ENCODE data around the gene GEN1. TPM values are rescaled to one million over a fixed set of nuclear protein-coding genes. Genes with fewer than 3 reads are reported as not detected.

The GEN1 gene
- total and polyA plus RNA-seq, 10 of the 15 experiments (the other 5 are each of a cell fraction or from before 2014, with no cell fraction given), result 6.0 to 49.6 (median 36.0) TPM

DNA sequence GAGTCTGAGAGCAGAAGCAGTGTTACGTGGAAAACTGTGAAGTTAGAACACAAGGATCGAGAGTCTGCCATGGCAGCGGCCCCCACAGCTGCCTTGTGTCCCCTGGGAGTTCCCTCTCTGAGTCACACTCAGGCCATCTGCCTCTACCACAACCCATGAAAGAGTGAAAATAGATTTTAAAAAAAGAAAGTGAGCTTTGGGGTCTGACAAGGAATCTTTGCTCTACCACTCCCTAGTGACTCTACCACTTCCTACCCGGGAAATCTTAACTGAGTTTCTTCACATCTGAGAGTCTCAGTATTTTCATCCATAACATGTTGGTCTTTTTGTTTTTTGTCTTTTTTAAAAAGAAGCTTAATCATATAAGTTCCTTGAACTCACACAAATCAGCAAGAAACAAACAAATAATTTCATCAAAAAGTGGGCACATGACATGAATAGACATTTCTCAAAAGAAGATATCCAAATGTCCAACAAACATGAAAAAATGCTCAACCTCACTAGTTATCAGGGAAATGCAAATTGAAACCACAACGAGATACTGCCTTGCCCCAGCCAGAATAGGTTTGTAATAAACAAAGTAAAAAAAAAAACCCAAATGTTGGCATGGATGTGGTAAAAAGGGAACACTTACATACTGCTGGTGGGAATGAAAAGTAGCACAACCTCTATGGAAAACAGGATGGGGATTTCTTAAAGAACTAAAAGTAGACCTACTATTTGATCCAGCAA, 60.0 kb downstream of the GEN1 start (continued):
- TF ChIP-seq, protein P1, sequence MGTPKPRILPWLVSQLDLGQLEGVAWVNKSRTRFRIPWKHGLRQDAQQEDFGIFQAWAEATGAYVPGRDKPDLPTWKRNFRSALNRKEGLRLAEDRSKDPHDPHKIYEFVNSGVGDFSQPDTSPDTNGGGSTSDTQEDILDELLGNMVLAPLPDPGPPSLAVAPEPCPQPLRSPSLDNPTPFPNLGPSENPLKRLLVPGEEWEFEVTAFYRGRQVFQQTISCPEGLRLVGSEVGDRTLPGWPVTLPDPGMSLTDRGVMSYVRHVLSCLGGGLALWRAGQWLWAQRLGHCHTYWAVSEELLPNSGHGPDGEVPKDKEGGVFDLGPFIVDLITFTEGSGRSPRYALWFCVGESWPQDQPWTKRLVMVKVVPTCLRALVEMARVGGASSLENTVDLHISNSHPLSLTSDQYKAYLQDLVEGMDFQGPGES (IDR thresholded peaks at IDR 0.05), result no peak
- TF ChIP-seq TARDBP (IDR thresholded peaks at IDR 0.05; ENCODE audit: borderline replicate concordance) (no peak), RAD51 (IDR thresholded peaks at IDR 0.05) (no peak), MTA3 (IDR thresholded peaks at IDR 0.05; ENCODE audit: borderline replicate concordance, low read length) (no peak), FOS (IDR thresholded peaks at IDR 0.05; ENCODE audit: borderline replicate concordance, extremely low read depth, insufficient read length) (no peak), MYC (IDR thresholded peaks at IDR 0.05; ENCODE audit: insufficient read depth, insufficient read length, insufficient replicate concordance, low read length, severe bottlenecking) (no peak), MXI1 (IDR thresholded peaks at IDR 0.05; ENCODE audit: low read depth, low read length) (no peak), HDAC6 (IDR thresholded peaks at IDR 0.05; ENCODE audit: unreplicated experiment) (no peak), TAF1 (IDR thresholded peaks at IDR 0.05; ENCODE audit: borderline replicate concordance, low read depth, low read length) (no peak), IKZF1 (conservative IDR thresholded peaks at IDR 0.05) (peak; percentile 99), RAD21 (IDR thresholded peaks at IDR 0.05; ENCODE audit: insufficient read depth, low read depth, low read length) (0 out of 2 replicates have a peak, but pooled peaks have one; percentile 3), CHD2 (IDR thresholded peaks at IDR 0.05; ENCODE audit: borderline replicate concordance, low read depth, low read length) (0 out of 2 replicates have a peak, but pooled peaks have one; percentile 40), HDGF (IDR thresholded peaks at IDR 0.05) (no peak), PAX5 (IDR thresholded peaks at IDR 0.05; ENCODE audit: borderline replicate concordance, low read depth, low read length) (no peak), EED (IDR thresholded peaks at IDR 0.05; ENCODE audit: low read depth) (peak; percentile 99), IKZF2 (IDR thresholded peaks at IDR 0.05) (peak; percentile 98), BRCA1 (IDR thresholded peaks at IDR 0.05; ENCODE audit: low read depth, low read length) (no peak), RELA (IDR thresholded peaks at IDR 0.05; ENCODE audit: borderline replicate concordance, partially characterized antibody) (no peak), SRF (IDR thresholded peaks at IDR 0.05; ENCODE audit: low read depth in 2 of 2, low read length in 2 of 2) (no peak)
- TF ChIP-seq, protein P2, sequence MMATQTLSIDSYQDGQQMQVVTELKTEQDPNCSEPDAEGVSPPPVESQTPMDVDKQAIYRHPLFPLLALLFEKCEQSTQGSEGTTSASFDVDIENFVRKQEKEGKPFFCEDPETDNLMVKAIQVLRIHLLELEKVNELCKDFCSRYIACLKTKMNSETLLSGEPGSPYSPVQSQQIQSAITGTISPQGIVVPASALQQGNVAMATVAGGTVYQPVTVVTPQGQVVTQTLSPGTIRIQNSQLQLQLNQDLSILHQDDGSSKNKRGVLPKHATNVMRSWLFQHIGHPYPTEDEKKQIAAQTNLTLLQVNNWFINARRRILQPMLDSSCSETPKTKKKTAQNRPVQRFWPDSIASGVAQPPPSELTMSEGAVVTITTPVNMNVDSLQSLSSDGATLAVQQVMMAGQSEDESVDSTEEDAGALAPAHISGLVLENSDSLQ (IDR thresholded peaks at IDR 0.05), result no peak
- TF ChIP-seq, protein P3, sequence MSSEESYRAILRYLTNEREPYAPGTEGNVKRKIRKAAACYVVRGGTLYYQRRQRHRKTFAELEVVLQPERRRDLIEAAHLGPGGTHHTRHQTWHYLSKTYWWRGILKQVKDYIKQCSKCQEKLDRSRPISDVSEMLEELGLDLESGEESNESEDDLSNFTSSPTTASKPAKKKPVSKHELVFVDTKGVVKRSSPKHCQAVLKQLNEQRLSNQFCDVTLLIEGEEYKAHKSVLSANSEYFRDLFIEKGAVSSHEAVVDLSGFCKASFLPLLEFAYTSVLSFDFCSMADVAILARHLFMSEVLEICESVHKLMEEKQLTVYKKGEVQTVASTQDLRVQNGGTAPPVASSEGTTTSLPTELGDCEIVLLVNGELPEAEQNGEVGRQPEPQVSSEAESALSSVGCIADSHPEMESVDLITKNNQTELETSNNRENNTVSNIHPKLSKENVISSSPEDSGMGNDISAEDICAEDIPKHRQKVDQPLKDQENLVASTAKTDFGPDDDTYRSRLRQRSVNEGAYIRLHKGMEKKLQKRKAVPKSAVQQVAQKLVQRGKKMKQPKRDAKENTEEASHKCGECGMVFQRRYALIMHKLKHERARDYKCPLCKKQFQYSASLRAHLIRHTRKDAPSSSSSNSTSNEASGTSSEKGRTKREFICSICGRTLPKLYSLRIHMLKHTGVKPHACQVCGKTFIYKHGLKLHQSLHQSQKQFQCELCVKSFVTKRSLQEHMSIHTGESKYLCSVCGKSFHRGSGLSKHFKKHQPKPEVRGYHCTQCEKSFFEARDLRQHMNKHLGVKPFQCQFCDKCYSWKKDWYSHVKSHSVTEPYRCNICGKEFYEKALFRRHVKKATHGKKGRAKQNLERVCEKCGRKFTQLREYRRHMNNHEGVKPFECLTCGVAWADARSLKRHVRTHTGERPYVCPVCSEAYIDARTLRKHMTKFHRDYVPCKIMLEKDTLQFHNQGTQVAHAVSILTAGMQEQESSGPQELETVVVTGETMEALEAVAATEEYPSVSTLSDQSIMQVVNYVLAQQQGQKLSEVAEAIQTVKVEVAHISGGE (CRISPR knock-in tag; IDR thresholded peaks at IDR 0.05), result no peak
